K562 (cell line): ENCODE measurements around the gene KIR2DL4. TPM values are rescaled to one million over a fixed set of nuclear protein-coding genes. Genes with fewer than 3 reads are reported as not detected.

Source experiments
- ATAC-seq: fragments of 200-7000 bp; cut with Tn5 transposase; 3 replicates; pipeline ENCODE4 v1.9.1; 2020; ENCODE audit warnings: moderate library complexity
- BruUV-seq: library from RNA; stranded (reverse); fragments of 400-500 nt; replicated peaks from 2 replicates; lab custom pipeline; 2021; lab: Mats Ljungman, UMichigan
- CTCF ChIA-PET: fragments of 300-600 bp; formaldehyde crosslinking; extraction: SDS; loops from one replicate; lab custom pipeline; 2021; ENCODE audit warnings: low intra/inter-chr PET ratio; lab: Yijun Ruan, JAX
- POLR2A ChIA-PET: fragments of 300-600, 350-650 bp; sonication (Branson Sonifier 250); formaldehyde crosslinking; extraction: SDS; loops from one replicate; lab custom pipeline; 2021; ENCODE audit warnings: antibody characterized with exemption, inconsistent platforms; lab: Yijun Ruan, JAX
- DNase-seq, 4 experiments: peaks; one replicate each; pipeline versions ENCODE4 v3.0.0 to v3.0.0-alpha.2; 2011 to 2018; ENCODE audit warnings: low spot score in 3 of 4, mixed read lengths in 3 of 4; ENCODE audit errors: extremely low read depth in 1 of 4
- FAIRE-seq: peaks from 2 replicates; lab custom pipeline; 2011; peaks lifted over from hg19 to GRCh38; lab: Jason Lieb, UNC
- H2AFZ ChIP-seq: 2 replicates; pipeline ENCODE4 v1.6.0; 2011; ENCODE audit warnings: low read depth, low read length, control low read depth, inconsistent platforms
- H3K27ac ChIP-seq: fragments of 200-600 bp; 3 replicates; pipeline ENCODE4 v1.8.0; 2011; ENCODE audit warnings: low read depth, mild to moderate bottlenecking, control low read depth, inconsistent platforms, low read length, moderate library complexity, mixed read lengths; ENCODE audit errors: extremely low read depth
- H3K27me3 ChIP-seq, 2 experiments: fragments of 300-600 bp in 1 of 2; 2 replicates in 1 of 2; 3 replicates in 1 of 2; pipeline versions ENCODE4 v1.6.0 to v1.8.0; 2011; ENCODE audit warnings: inconsistent platforms in 2 of 2, low read length in 2 of 2, mild to moderate bottlenecking in 1 of 2, mixed read lengths in 1 of 2, moderate library complexity in 1 of 2; ENCODE audit not compliant: control insufficient read depth in 2 of 2, insufficient read depth in 2 of 2
- H3K36me3 ChIP-seq: fragments of 300-600 bp; 3 replicates; pipeline ENCODE4 v1.8.0; 2011; ENCODE audit warnings: mild to moderate bottlenecking, low read length, inconsistent platforms; ENCODE audit not compliant: control insufficient read depth, insufficient read depth
- H3K4me1 ChIP-seq, 2 experiments: fragments of 200-600 bp in 1 of 2; replicated peaks in 1 of 2; 2 replicates in 1 of 2; 3 replicates in 1 of 2; pipeline versions ENCODE4 v1.5.1 to v1.8.0; 2011; ENCODE audit warnings: inconsistent platforms in 2 of 2, low read length in 2 of 2, mild to moderate bottlenecking in 1 of 2, mixed read lengths in 1 of 2, moderate library complexity in 1 of 2; ENCODE audit not compliant: control insufficient read depth in 2 of 2, insufficient read depth in 2 of 2
- H3K4me2 ChIP-seq: 2 replicates; pipeline ENCODE4 v1.6.1; 2011; ENCODE audit warnings: low read length, control low read depth, inconsistent platforms, mixed read lengths; ENCODE audit not compliant: insufficient read depth
- H3K4me3 ChIP-seq: fragments of 200-600 bp; sonication (generic), shearing (Covaris generic); 2 replicates; pipeline ENCODE4 v1.5.1; 2016; ENCODE audit warnings: control low read depth, inconsistent platforms
- H3K79me2 ChIP-seq: fragments of 200-600 bp; 3 replicates; pipeline ENCODE4 v1.8.0; 2011; ENCODE audit warnings: low read length, inconsistent platforms; ENCODE audit not compliant: control insufficient read depth, insufficient read depth
- H3K9ac ChIP-seq, 2 experiments: 2 replicates each; pipeline versions ENCODE4 v1.6.0 to v1.6.1; 2011; ENCODE audit warnings: low read depth in 2 of 2, low read length in 2 of 2, control low read depth in 1 of 2, inconsistent platforms in 1 of 2, mild to moderate bottlenecking in 1 of 2, mixed read lengths in 1 of 2; ENCODE audit not compliant: insufficient read depth in 1 of 2
- H3K9me1 ChIP-seq: one replicate; pipeline ENCODE4 v1.6.0; 2011; ENCODE audit warnings: inconsistent platforms, mild to moderate bottlenecking, low read length, moderate library complexity; ENCODE audit not compliant: control insufficient read depth, insufficient read depth
- H3K9me3 ChIP-seq: replicated peaks from 2 replicates; pipeline ENCODE4 v1.5.1; 2011; ENCODE audit warnings: low read depth, low read length, inconsistent platforms; ENCODE audit not compliant: control insufficient read depth, insufficient read depth
- H4K20me1 ChIP-seq: replicated peaks from 2 replicates; pipeline ENCODE4 v1.6.1; 2011; ENCODE audit warnings: low read length, inconsistent platforms, mixed read lengths; ENCODE audit not compliant: control insufficient read depth, insufficient read depth
- C11orf30 ChIP-seq: fragments of 450-650 bp; IDR thresholded peaks from 2 replicates; pipeline ENCODE4 v1.6.1; 2016; ENCODE audit warnings: low read depth, mild to moderate bottlenecking
- CC2D1A ChIP-seq: fragments of 450-650 bp; IDR thresholded peaks from 2 replicates; pipeline ENCODE4 v1.6.1; 2017; ENCODE audit warnings: mild to moderate bottlenecking
- CEBPB ChIP-seq: fragments of 450-650 bp; IDR thresholded peaks from 2 replicates; pipeline ENCODE4 v1.6.1; 2016; ENCODE audit warnings: missing genetic modification characterization, missing compliant biosample characterization
- EGR1 ChIP-seq: fragments of 450-650 bp; conservative IDR thresholded peaks from 2 replicates; pipeline ENCODE4 v1.6.1; 2017; ENCODE audit warnings: mild to moderate bottlenecking
- EHMT2 ChIP-seq: fragments of 450-650 bp; IDR thresholded peaks from 2 replicates; pipeline ENCODE4 v1.6.1; 2018; ENCODE audit warnings: antibody characterized with exemption
- MECOM ChIP-seq: fragments of 250-450 bp; sonication (Bioruptor Pico); IDR thresholded peaks from 2 replicates; pipeline ENCODE4 v1.8.0; 2022; ENCODE audit warnings: inconsistent platforms
- PCBP2 ChIP-seq: fragments of 200-400 bp; formaldehyde crosslinking; IDR thresholded peaks from 2 replicates; pipeline ENCODE4 v1.6.1; 2018; ENCODE audit warnings: low read length, low read depth, mild to moderate bottlenecking, moderate library complexity; ENCODE audit not compliant: poor library complexity, severe bottlenecking
- RBM25 ChIP-seq: fragments of 200-400 bp; formaldehyde crosslinking; IDR thresholded peaks from 2 replicates; pipeline ENCODE4 v1.6.1; 2018; ENCODE audit warnings: low read length, low read depth, moderate library complexity; ENCODE audit not compliant: severe bottlenecking
- STAT6 ChIP-seq: sonication (generic); formaldehyde crosslinking; IDR thresholded peaks from 2 replicates; pipeline ENCODE4 v1.8.1; 2023; ENCODE audit warnings: mild to moderate bottlenecking, missing genetic modification reagents
- ZBTB49 ChIP-seq: sonication (generic); formaldehyde crosslinking; IDR thresholded peaks from 2 replicates; pipeline ENCODE4 v1.8.0; 2022; ENCODE audit warnings: missing genetic modification reagents, mild to moderate bottlenecking, borderline replicate concordance
- ZNF175 ChIP-seq: fragments of 200-800 bp; sonication (Bioruptor generic); IDR thresholded peaks from 2 replicates; pipeline ENCODE4 v1.6.1; 2016; ENCODE audit warnings: low read depth, mild to moderate bottlenecking, missing genetic modification characterization, missing compliant biosample characterization
- ZNF24 ChIP-seq: fragments of 450-650 bp; IDR thresholded peaks from 2 replicates; pipeline ENCODE4 v1.6.1; 2016
- WGBS: fragments of 100-300 bp; shearing (Covaris generic); methylation state at CpG from one replicate; pipeline ENCODE4 v1.1.6; 2016; ENCODE audit warnings: low coverage, mixed read lengths; ENCODE audit not compliant: insufficient coverage; ENCODE audit errors: missing lambda C conversion rate; 5-methylcytosine and 5-hydroxymethylcytosine counted together
- in situ Hi-C: fragments of 300-500 bp; cut with MboI; formaldehyde crosslinking; loops from 4 replicates; pipeline ENCODE4 v1.15.0; 2018; ENCODE audit warnings: inconsistent platforms, mixed read lengths
- intact Hi-C: fragments of 100-400 bp; cut with micrococcal nuclease; formaldehyde crosslinking; loops from 2 replicates; pipeline ENCODE4 v1.14.2; 2022
- polyA plus RNA-seq, 8 experiments: library from polyadenylated mRNA; depleted of rRNA in 4 of 8; stranded (reverse) in 5 of 8; unstranded in 3 of 8; fragments of >200 nt; fragmentation: Nextera tagmentation in 2 of 8; fragmentation: Illumina TruSeq in 1 of 8; extraction: Ambion mirVana in 2 of 8; extraction: Trizol in 1 of 8; gene quantifications; 2 replicates each; pipeline versions ENCODE4 v1.2.1 to v1.2.3, GENCODE V29; 2011 to 2014; ENCODE audit warnings: inconsistent platforms in 1 of 8, missing spikeins in 1 of 8
- total RNA-seq, 7 experiments: library from RNA; depleted of rRNA in 6 of 7; stranded (reverse); fragments of >200 nt in 6 of 7; fragmentation: Illumina TruSeq in 2 of 7; extraction: Trizol in 2 of 7; gene quantifications; 2 replicates each; pipeline versions ENCODE4 v1.2.1 to v1.2.3, GENCODE V29; 2011 to 2021; ENCODE audit warnings: low replicate concordance in 1 of 7

The KIR2DL4 gene
- total and polyA plus RNA-seq, 9 of the 15 experiments (the other 6 are each of a cell fraction or from before 2014, with no cell fraction given): not detected

DNA sequence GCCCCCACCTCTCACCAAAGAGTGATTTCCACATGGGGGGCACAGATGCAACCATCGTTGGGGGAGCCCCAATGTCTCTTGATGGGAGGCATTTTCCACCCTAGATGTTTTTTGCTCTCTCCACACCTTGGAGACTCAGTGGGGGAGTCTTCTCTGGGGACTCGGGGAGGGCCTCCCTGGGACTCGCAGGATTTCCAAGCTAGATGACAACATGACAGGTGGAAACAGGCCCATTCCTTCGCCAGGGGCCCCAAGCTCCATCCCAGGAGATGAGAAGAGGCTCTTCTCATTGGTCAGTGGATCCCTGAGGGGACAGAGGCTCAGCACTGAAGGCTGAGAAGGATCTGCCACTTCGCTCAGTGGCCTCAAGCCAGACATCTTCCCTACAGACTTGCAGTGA is 12.7 kb upstream of the KIR2DL4 start (continued):
- TF ChIP-seq STAT6 (no peak), PCBP2 (no peak), MECOM (CRISPR knock-in tag) (no peak), ZNF175 (CRISPR knock-in tag) (no peak), C11orf30 (no peak), CEBPB (no peak), EHMT2 (no peak), CC2D1A (no peak)

DNA sequence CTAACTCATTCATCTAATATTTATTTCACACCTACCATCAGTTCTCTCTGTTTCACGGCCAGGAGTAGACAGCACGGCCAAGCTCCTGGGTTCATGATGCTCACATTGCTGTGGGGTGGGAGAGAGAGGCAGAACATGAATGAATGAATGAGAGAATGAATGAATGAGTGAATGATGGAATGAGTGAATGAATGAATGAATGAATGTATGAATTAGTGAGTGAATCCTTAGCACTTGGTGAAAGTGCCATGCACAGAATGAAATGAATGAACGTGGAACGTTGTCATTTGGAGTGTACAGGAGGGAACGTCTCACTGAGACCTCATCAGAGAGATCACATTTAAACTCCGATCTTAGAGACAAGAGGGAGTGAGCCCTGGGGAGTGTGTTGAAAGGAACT is 11.9 kb upstream of the KIR2DL4 start:
- in situ Hi-C loops: no loop called here
- BruUV-seq: no TSS peak
- no peak for TF ChIP-seq EGR1
- peak; percentile 96 for TF ChIP-seq ZNF24
- TF ChIP-seq RBM25: no peak
- TF ChIP-seq ZBTB49 (CRISPR knock-in tag): no peak

More for the DNA sequence above, 11.9 kb upstream of the KIR2DL4 start:
- Histone ChIP-seq H3K27ac (no peak overlapping the region), H3K4me3 (no peak overlapping the region), H2AFZ (no peak overlapping the region), H3K79me2 (no peaks in the 10 kb centered on the region), H3K9ac (no peak overlapping the region), H4K20me1 (no peaks in the 10 kb centered on the region), H3K9me1 (no peaks in the 10 kb centered on the region), H3K9me3 (no peaks in the 10 kb centered on the region), H3K27me3 (peaks cover 6 to 29% of the 10 kb centered on the region in 2 experiments; a peak in 4 of 5 replicates), H3K4me1 (no peaks in the 10 kb centered on the region), H3K36me3 (no peaks in the 10 kb centered on the region), H3K4me2 (no peak overlapping the region)
- WGBS: 3% methylated on average over 6 of the region's 6 CpGs
- CTCF ChIA-PET: no interaction called here
- DNase-seq (no peak), ATAC-seq (no peak), FAIRE-seq (no peak)
- intact Hi-C loops: no loop called here
- POLR2A ChIA-PET: no interaction called here
